Endothelial cell of umbilical vein (primary cell): ENCODE results near the gene MYH15. TPM values are rescaled to one million over a fixed set of nuclear protein-coding genes. Genes with fewer than 3 reads are reported as not detected.

Source experiments
- BruUV-seq: library from RNA; stranded (reverse); fragments of 400-500 nt; replicated peaks from 2 replicates; lab custom pipeline; 2021; lab: Mats Ljungman, UMichigan
- CTCF ChIA-PET: fragments of 300-600, 350-600 bp; sonication (Branson Sonifier 250); formaldehyde crosslinking; loops from one replicate; lab custom pipeline; 2021; ENCODE audit warnings: antibody characterized with exemption, inconsistent platforms; lab: Charles Lee
- POLR2A ChIA-PET: fragments of 300-600, 350-600 bp; sonication (Branson Sonifier 250); formaldehyde crosslinking; loops from one replicate; lab custom pipeline; 2021; ENCODE audit warnings: antibody characterized with exemption, inconsistent platforms; lab: Charles Lee
- DNase-seq: peaks from one replicate; pipeline ENCODE4 v3.0.0-alpha.2; 2011; ENCODE audit warnings: low read depth, low spot score
- FAIRE-seq: peaks from 2 replicates; lab custom pipeline; 2011; peaks lifted over from hg19 to GRCh38; lab: Jason Lieb, UNC
- H2AFZ ChIP-seq: 2 replicates; pipeline ENCODE4 v1.6.0; 2012; ENCODE audit warnings: low read depth, low read length, control low read depth, inconsistent platforms
- H3K27ac ChIP-seq: 2 replicates; pipeline ENCODE4 v1.5.1; 2011; ENCODE audit warnings: low read depth, mild to moderate bottlenecking, control low read depth, low read length, moderate library complexity; ENCODE audit not compliant: insufficient read depth
- H3K27me3 ChIP-seq, 2 experiments: 2 replicates each; pipeline versions ENCODE4 v1.6.0 to v1.6.1; 2011; ENCODE audit warnings: low read length in 2 of 2, mixed read lengths in 1 of 2; ENCODE audit not compliant: control insufficient read depth in 2 of 2, insufficient read depth in 2 of 2
- H3K36me3 ChIP-seq, 2 experiments: 2 replicates in 1 of 2; 3 replicates in 1 of 2; pipeline ENCODE4 v1.5.1; 2011; ENCODE audit warnings: low read length in 2 of 2, mild to moderate bottlenecking in 1 of 2, moderate library complexity in 1 of 2; ENCODE audit not compliant: control insufficient read depth in 2 of 2, insufficient read depth in 2 of 2; ENCODE audit errors: extremely low read depth in 1 of 2
- H3K4me1 ChIP-seq: 3 replicates; pipeline ENCODE4 v1.5.1; 2011; ENCODE audit warnings: mild to moderate bottlenecking, low read length; ENCODE audit not compliant: control insufficient read depth, insufficient read depth; ENCODE audit errors: extremely low read depth
- H3K4me2 ChIP-seq: 2 replicates; pipeline ENCODE4 v1.6.1; 2011; ENCODE audit warnings: low read length, control low read depth, mixed read lengths; ENCODE audit not compliant: insufficient read depth
- H3K4me3 ChIP-seq, 3 experiments: fragments of 200-600 bp in 1 of 3; sonication (generic), shearing (Covaris generic) in 1 of 3; replicated peaks in 1 of 3; 2 replicates each; pipeline ENCODE4 v1.5.1; 2011 to 2016; ENCODE audit warnings: control low read depth in 3 of 3, low read length in 3 of 3, mild to moderate bottlenecking in 2 of 3, inconsistent platforms in 1 of 3, low read depth in 1 of 3, moderate library complexity in 1 of 3; ENCODE audit not compliant: insufficient read depth in 1 of 3
- H3K79me2 ChIP-seq: 2 replicates; pipeline ENCODE4 v1.6.0; 2012; ENCODE audit warnings: low read length, inconsistent platforms; ENCODE audit not compliant: control insufficient read depth, insufficient read depth
- H3K9ac ChIP-seq: replicated peaks from 2 replicates; pipeline ENCODE3; 2011; ENCODE audit warnings: low read length, control low read depth; ENCODE audit not compliant: insufficient read depth; ENCODE audit errors: extremely low read depth
- H3K9me1 ChIP-seq: replicated peaks from 3 replicates; pipeline ENCODE4 v1.6.0; 2011; ENCODE audit warnings: mild to moderate bottlenecking, low read length; ENCODE audit not compliant: control insufficient read depth, insufficient read depth; ENCODE audit errors: extremely low read depth
- H3K9me3 ChIP-seq: replicated peaks from 2 replicates; pipeline ENCODE4 v1.5.1; 2012; ENCODE audit warnings: low read length, inconsistent platforms; ENCODE audit not compliant: control insufficient read depth, insufficient read depth
- H4K20me1 ChIP-seq: replicated peaks from 2 replicates; pipeline ENCODE3; 2011; ENCODE audit warnings: mild to moderate bottlenecking, low read length; ENCODE audit not compliant: control insufficient read depth, insufficient read depth; ENCODE audit errors: extremely low read depth
- CTCF ChIP-seq, 2 donors: IDR thresholded peaks; 1 replicate in 1 of 2; 2 replicates in 1 of 2; pipeline ENCODE4 v1.5.1; 2011; ENCODE audit warnings: low read length in 2 of 2, mild to moderate bottlenecking in 2 of 2, moderate library complexity in 2 of 2, control low read depth in 1 of 2, inconsistent platforms in 1 of 2, low read depth in 1 of 2; ENCODE audit not compliant: insufficient read depth in 1 of 2; ENCODE audit errors: extremely low read depth in 1 of 2
- EZH2 ChIP-seq: IDR thresholded peaks from 2 replicates; pipeline ENCODE4 v1.6.1; 2012; ENCODE audit warnings: borderline replicate concordance, low read depth, mild to moderate bottlenecking, moderate library complexity, low read length, inconsistent platforms; ENCODE audit not compliant: severe bottlenecking
- FOS ChIP-seq: IDR thresholded peaks from 2 replicates; pipeline ENCODE4 v1.6.1; 2011; ENCODE audit warnings: mild to moderate bottlenecking, low read length, moderate library complexity, borderline replicate concordance; ENCODE audit not compliant: insufficient read depth
- GATA2 ChIP-seq: IDR thresholded peaks from 2 replicates; pipeline ENCODE4 v1.7.0; 2011; ENCODE audit warnings: low read depth, mild to moderate bottlenecking, moderate library complexity, mixed read lengths, low read length; ENCODE audit not compliant: insufficient read length, insufficient read depth
- JUN ChIP-seq: IDR thresholded peaks from 2 replicates; pipeline ENCODE4 v1.6.1; 2011; ENCODE audit warnings: borderline replicate concordance, low read depth; ENCODE audit not compliant: insufficient read length, insufficient read depth
- MYC ChIP-seq: IDR thresholded peaks from one replicate; pipeline ENCODE4 v1.6.1; 2011; ENCODE audit warnings: mild to moderate bottlenecking, low read depth, low read length
- POLR2A ChIP-seq: IDR thresholded peaks from 2 replicates; pipeline ENCODE4 v1.6.1; 2012; ENCODE audit warnings: low read depth, mild to moderate bottlenecking, control low read depth, low read length
- POLR2AphosphoS5 ChIP-seq: IDR thresholded peaks from 2 replicates; pipeline ENCODE4 v1.6.1; 2012; ENCODE audit warnings: low read depth, mild to moderate bottlenecking, control low read depth, low read length, moderate library complexity; ENCODE audit not compliant: insufficient read depth
- dilution Hi-C: fragments of 300-500 bp; cut with MboI; formaldehyde crosslinking; loops from one replicate; pipeline ENCODE4 v1.15.0; 2019; ENCODE audit warnings: low sequenced_read_pairs; ENCODE audit not compliant: extremely low pct_ligation_motif_present
- intact Hi-C: fragments of 100-400 bp; cut with micrococcal nuclease; formaldehyde crosslinking; loops from one replicate; pipeline ENCODE4 v1.10.0; 2022
- polyA plus RNA-seq, 4 experiments: library from polyadenylated mRNA; depleted of rRNA in 3 of 4; stranded (reverse) in 3 of 4; unstranded in 1 of 4; fragments of >200 nt; gene quantifications; 2 replicates each; pipeline versions ENCODE4 v1.2.1 to v1.2.3, GENCODE V29; 2011 to 2012; ENCODE audit warnings: missing spikeins in 1 of 4
- total RNA-seq: library from RNA; stranded (reverse); gene quantifications from 2 replicates; pipeline ENCODE4 v1.2.3, GENCODE V29; 2021
- TF ChIP-seq, protein P1 (sequence below): IDR thresholded peaks from 2 replicates; pipeline ENCODE4 v1.6.1; 2011; ENCODE audit not compliant: insufficient read depth, insufficient read length

Gene MYH15
- total and polyA plus RNA-seq, 2 donors (not counting 3 experiments of a cell fraction or from before 2014, with no cell fraction given): 0.27 TPM; not detected in 1

- Histone ChIP-seq H3K4me2 (no peak overlapping the region), H3K4me3 (no peak overlapping the region), H3K4me1 (peaks cover 12% of the 10 kb centered on the region), H3K9me3 (no peaks in the 10 kb centered on the region), H3K27me3 (no peaks in the 10 kb centered on the region), H3K27ac (no peak overlapping the region), H3K79me2 (no peaks in the 10 kb centered on the region), H3K9me1 (no peaks in the 10 kb centered on the region), H3K9ac (no peak overlapping the region), H3K36me3 (no peaks in the 10 kb centered on the region), H2AFZ (no peak overlapping the region), H4K20me1 (no peaks in the 10 kb centered on the region)
- no peak for DNase-seq
- TF ChIP-seq MYC (no peak), POLR2A (no peak), POLR2AphosphoS5 (no peak), GATA2 (no peak), FOS (no peak), JUN (no peak), CTCF (IDR thresholded peaks at IDR 0.05; ENCODE audit: extremely low read depth in 1 of 2, insufficient read depth in 1 of 2, low read depth in 1 of 2, low read length in 2 of 2) (no peak), EZH2 (no peak)
- TF ChIP-seq, protein P1, sequence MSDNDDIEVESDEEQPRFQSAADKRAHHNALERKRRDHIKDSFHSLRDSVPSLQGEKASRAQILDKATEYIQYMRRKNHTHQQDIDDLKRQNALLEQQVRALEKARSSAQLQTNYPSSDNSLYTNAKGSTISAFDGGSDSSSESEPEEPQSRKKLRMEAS: no peak
- BruUV-seq: no TSS peak
- ChIA-PET CTCF (interaction anchor here (1.1 to 4.9 kb wide), 7 partner anchors 10 to 550 kb away, joined by 3 to 50 read pairs (median 4); no protein-coding TSS in a partner anchor), POLR2A (no interaction called here)
- dilution Hi-C loops (no loop called here), intact Hi-C loops (no loop called here)
- no peak for FAIRE-seq
Observed at GRCh38 chr3:108487439-108487838, 23.0 kb downstream of the MYH15 start.
